ENCODE data around the gene SMARCD2.

SMARCD2 gene

DNA sequence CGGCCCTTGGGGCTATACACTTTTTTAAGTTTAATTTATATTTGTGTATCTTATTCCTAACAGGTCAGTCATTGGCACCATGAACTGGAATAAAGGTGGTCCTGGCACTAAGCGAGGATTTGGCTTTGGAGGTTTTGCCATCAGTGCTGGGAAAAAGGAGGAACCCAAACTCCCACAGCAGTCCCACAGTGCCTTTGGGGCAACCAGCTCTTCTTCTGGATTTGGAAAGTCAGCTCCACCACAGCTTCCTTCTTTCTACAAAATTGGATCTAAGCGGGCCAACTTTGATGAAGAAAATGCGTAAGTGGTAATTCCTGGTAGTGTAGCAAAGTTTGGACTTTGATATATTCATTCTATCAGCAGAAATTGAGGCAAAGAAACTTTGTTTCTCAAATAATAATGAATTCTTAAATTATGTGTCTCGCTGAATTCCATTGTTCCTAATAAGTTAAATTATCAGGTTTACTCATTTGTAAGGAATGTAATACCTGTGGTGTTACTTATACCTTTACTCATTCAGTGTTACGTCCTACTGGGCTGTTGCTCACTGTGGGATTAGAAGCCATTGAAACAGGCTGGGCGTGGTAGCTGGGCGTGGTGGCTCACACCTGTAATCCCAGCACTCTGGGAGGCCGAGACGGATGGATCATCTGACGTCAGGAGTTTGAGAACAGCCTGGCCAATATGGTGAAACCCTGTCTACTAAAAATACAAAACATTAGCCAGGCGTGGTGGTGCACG lies 55.3 kb downstream of the SMARCD2 start:
- no peak overlapping the region for H3K9ac ChIP-seq (ENCODE audit: insufficient read length, low read depth)
- H3K4me3 ChIP-seq (ENCODE audit: insufficient read length, low read depth): no peak overlapping the region
- H3K9me3 ChIP-seq (ENCODE audit: insufficient read depth, low read length): no peaks in the 10 kb centered on the region
- no peak for TF ChIP-seq ZNF274 (IDR thresholded peaks at IDR 0.05; ENCODE audit: low read depth, low read length)
- TF ChIP-seq YY1 (IDR thresholded peaks at IDR 0.05; ENCODE audit: insufficient read depth, insufficient read length): no peak
- no peak for TF ChIP-seq SUZ12 (IDR thresholded peaks at IDR 0.05; ENCODE audit: extremely low read depth, insufficient read depth, insufficient read length)
- H3K27me3 ChIP-seq (ENCODE audit: insufficient read depth, insufficient read length): no peaks in the 10 kb centered on the region
- DNase-seq (ENCODE audit: low read depth, low spot score): no peak
- no peaks in the 10 kb centered on the region for H3K4me1 ChIP-seq (ENCODE audit: insufficient read depth, insufficient read length)
- peaks cover 82% of the 10 kb centered on the region for H3K36me3 ChIP-seq (ENCODE audit: insufficient read depth, insufficient read length, low read length)

- Histone ChIP-seq H3K4me3 (ENCODE audit: insufficient read length, low read depth) (no peak overlapping the region), H3K9ac (ENCODE audit: insufficient read length, low read depth) (no peak overlapping the region), H3K9me3 (ENCODE audit: insufficient read depth, low read length) (no peaks in the 10 kb centered on the region), H3K4me1 (ENCODE audit: insufficient read depth, insufficient read length) (no peaks in the 10 kb centered on the region), H3K27me3 (ENCODE audit: insufficient read depth, insufficient read length) (no peaks in the 10 kb centered on the region), H3K36me3 (ENCODE audit: insufficient read depth, insufficient read length, low read length) (peaks cover 77% of the 10 kb centered on the region)
- DNase-seq (ENCODE audit: low read depth, low spot score): no peak
- no peak for TF ChIP-seq ZNF274 (IDR thresholded peaks at IDR 0.05; ENCODE audit: low read depth, low read length)
Measured at GRCh38 chr17:63786117-63786516, 56.4 kb downstream of the SMARCD2 start.

DNA sequence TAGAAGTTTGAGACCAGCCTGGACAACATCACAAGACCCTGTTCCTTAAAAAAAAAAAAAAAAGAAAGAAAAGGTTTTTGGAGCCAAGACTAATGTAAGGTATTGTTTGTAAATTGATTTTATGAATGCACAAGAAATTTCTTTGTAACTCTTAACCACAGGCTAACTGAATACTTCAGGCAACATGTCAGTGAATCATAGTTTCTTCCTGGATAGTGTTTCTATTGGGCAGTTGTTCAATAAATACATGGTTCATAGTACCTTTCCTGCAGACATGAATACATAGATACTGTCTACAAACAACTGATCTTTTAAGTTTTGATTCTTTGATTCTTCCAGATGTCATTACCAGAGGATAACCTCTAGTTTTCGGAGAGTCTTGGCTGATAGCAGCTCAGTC lies 56.9 kb downstream of the SMARCD2 start:
- Histone ChIP-seq H3K9ac (ENCODE audit: insufficient read length, low read depth) (no peak overlapping the region), H3K4me3 (ENCODE audit: insufficient read length, low read depth) (no peak overlapping the region), H3K4me1 (ENCODE audit: insufficient read depth, insufficient read length) (no peaks in the 10 kb centered on the region), H3K36me3 (ENCODE audit: insufficient read depth, insufficient read length, low read length) (peaks cover 74% of the 10 kb centered on the region), H3K9me3 (ENCODE audit: insufficient read depth, low read length) (no peaks in the 10 kb centered on the region), H3K27me3 (ENCODE audit: insufficient read depth, insufficient read length) (no peaks in the 10 kb centered on the region)
- TF ChIP-seq SUZ12 (IDR thresholded peaks at IDR 0.05; ENCODE audit: extremely low read depth, insufficient read depth, insufficient read length) (no peak), ZNF274 (IDR thresholded peaks at IDR 0.05; ENCODE audit: low read depth, low read length) (no peak), YY1 (IDR thresholded peaks at IDR 0.05; ENCODE audit: insufficient read depth, insufficient read length) (no peak)
- DNase-seq (ENCODE audit: low read depth, low spot score): no peak

GRCh38 chr17:63783522-63783921 lies 59.0 kb downstream of the SMARCD2 start:
- Histone ChIP-seq H3K4me1 (ENCODE audit: insufficient read depth, insufficient read length) (no peaks in the 10 kb centered on the region), H3K9me3 (ENCODE audit: insufficient read depth, low read length) (no peaks in the 10 kb centered on the region), H3K36me3 (ENCODE audit: insufficient read depth, insufficient read length, low read length) (peaks cover 72% of the 10 kb centered on the region), H3K4me3 (ENCODE audit: insufficient read length, low read depth) (no peak overlapping the region), H3K9ac (ENCODE audit: insufficient read length, low read depth) (no peak overlapping the region), H3K27me3 (ENCODE audit: insufficient read depth, insufficient read length) (no peaks in the 10 kb centered on the region)
- no peak for DNase-seq (ENCODE audit: low read depth, low spot score)
- no peak for TF ChIP-seq YY1 (IDR thresholded peaks at IDR 0.05; ENCODE audit: insufficient read depth, insufficient read length)
- no peak for TF ChIP-seq ZNF274 (IDR thresholded peaks at IDR 0.05; ENCODE audit: low read depth, low read length)
- TF ChIP-seq SUZ12 (IDR thresholded peaks at IDR 0.05; ENCODE audit: extremely low read depth, insufficient read depth, insufficient read length): no peak
